HCT116 (cell line): ENCODE results near the gene RPH3AL. TPM values are rescaled to one million over a fixed set of nuclear protein-coding genes. Genes with fewer than 3 reads are reported as not detected.

ENCODE experiments used
- ATAC-seq: fragments of 200-7000 bp; cut with Tn5 transposase; 2 replicates; pipeline ENCODE4 v1.9.1; 2020; ENCODE audit warnings: mild to moderate bottlenecking, moderate library complexity
- BruUV-seq: library from RNA; stranded (reverse); fragments of 400-500 nt; replicated peaks from 2 replicates; lab custom pipeline; 2021; lab: Mats Ljungman, UMichigan
- CTCF ChIA-PET: fragments of 300-600 bp; sonication (Branson Sonifier 250); formaldehyde crosslinking; loops from one replicate; lab custom pipeline; 2021; ENCODE audit warnings: antibody characterized with exemption; lab: Charles Lee
- POLR2A ChIA-PET: fragments of 300-600, 350-600 bp; sonication (Branson Sonifier 250); formaldehyde crosslinking; loops from one replicate; lab custom pipeline; 2021; ENCODE audit warnings: antibody characterized with exemption; lab: Charles Lee
- RAD21 ChIA-PET, 2 experiments: fragments of 300-600 bp; sonication (Branson Sonifier 250); formaldehyde crosslinking; loops; one replicate each; lab custom pipeline; 2023; ENCODE audit warnings: low total read pairs in 2 of 2; ENCODE audit not compliant: uncharacterized antibody in 2 of 2, unreplicated experiment in 2 of 2, low non-redundant PET in 1 of 2; lab: Charles Lee
- DNase-seq: peaks from one replicate; pipeline ENCODE4 v3.0.0-alpha.2; 2010; ENCODE audit warnings: low read depth, low spot score
- H2AFZ ChIP-seq: fragments of 200-600 bp; shearing (Covaris generic), sonication (generic); 2 replicates; pipeline ENCODE4 v1.6.1; 2017; ENCODE audit warnings: low read depth, mixed run types, mixed read lengths, antibody characterized with exemption, low read length; ENCODE audit not compliant: poor library complexity, severe bottlenecking
- H3K27ac ChIP-seq: 2 replicates; pipeline ENCODE4 v1.5.1; 2012; ENCODE audit warnings: low read depth, low read length
- H3K27me3 ChIP-seq: fragments of 200-600 bp; sonication (generic); 2 replicates; pipeline ENCODE4 v1.6.1; 2016; ENCODE audit warnings: mixed run types, low read length, mixed read lengths; ENCODE audit not compliant: insufficient read depth
- H3K36me3 ChIP-seq, 2 experiments: fragments of 200-500 bp in 1 of 2; fragments of 200-600 bp in 1 of 2; sonication (Bioruptor generic) in 1 of 2; sonication (generic) in 1 of 2; 2 replicates each; pipeline versions ENCODE4 v1.5.1 to v1.6.1; 2014 to 2016; ENCODE audit warnings: low read length in 2 of 2, inconsistent platforms in 1 of 2, mixed read lengths in 1 of 2, mixed run types in 1 of 2; ENCODE audit not compliant: insufficient read depth in 2 of 2, control insufficient read depth in 1 of 2
- H3K4me1 ChIP-seq, 2 experiments: fragments of 200-600 bp in 1 of 2; sonication (generic) in 1 of 2; 2 replicates each; pipeline versions ENCODE4 v1.5.1 to v1.6.1; 2012 to 2017; ENCODE audit warnings: low read length in 2 of 2, inconsistent platforms in 1 of 2, mild to moderate bottlenecking in 1 of 2, mixed read lengths in 1 of 2, mixed run types in 1 of 2, moderate library complexity in 1 of 2; ENCODE audit not compliant: insufficient read depth in 2 of 2, control insufficient read depth in 1 of 2
- H3K4me2 ChIP-seq: fragments of 200-600 bp; sonication (generic); 2 replicates; pipeline ENCODE4 v1.6.1; 2017; ENCODE audit warnings: mixed run types, low read length, mixed read lengths
- H3K4me3 ChIP-seq, 2 experiments: fragments of 200-600 bp in 1 of 2; sonication (generic) in 1 of 2; replicated peaks in 1 of 2; 2 replicates each; pipeline ENCODE4 v1.5.1; 2011 to 2016; ENCODE audit warnings: low read length in 2 of 2, control low read depth in 1 of 2, low read depth in 1 of 2, mild to moderate bottlenecking in 1 of 2, mixed read lengths in 1 of 2, mixed run types in 1 of 2
- H3K79me2 ChIP-seq: fragments of 200-600 bp; sonication (generic); 2 replicates; pipeline ENCODE4 v1.6.1; 2017; ENCODE audit warnings: mild to moderate bottlenecking, mixed run types, low read length, moderate library complexity, mixed read lengths; ENCODE audit not compliant: insufficient read depth
- H3K9ac ChIP-seq: fragments of 200-600 bp; sonication (generic); 2 replicates; pipeline ENCODE4 v1.6.1; 2016; ENCODE audit warnings: low read length, mixed read lengths
- H3K9me2 ChIP-seq: fragments of 200-600 bp; sonication (generic), shearing (Covaris generic); 2 replicates; pipeline ENCODE4 v1.6.1; 2017; ENCODE audit warnings: mixed run types, mild to moderate bottlenecking, moderate library complexity; ENCODE audit not compliant: insufficient read depth
- H3K9me3 ChIP-seq, 2 experiments: fragments of 200-500 bp in 1 of 2; fragments of 200-600 bp in 1 of 2; sonication (Bioruptor generic) in 1 of 2; sonication (generic) in 1 of 2; 2 replicates each; pipeline ENCODE4 v1.6.1; 2014 to 2017; ENCODE audit warnings: low read length in 2 of 2, mixed read lengths in 2 of 2, inconsistent platforms in 1 of 2, low read depth in 1 of 2, mild to moderate bottlenecking in 1 of 2, mixed run types in 1 of 2, moderate library complexity in 1 of 2; ENCODE audit not compliant: control insufficient read depth in 1 of 2, insufficient read depth in 1 of 2
- H4K20me1 ChIP-seq: fragments of 200-600 bp; sonication (generic), shearing (Covaris generic); 2 replicates; pipeline ENCODE4 v1.6.1; 2017; ENCODE audit warnings: mixed run types, mild to moderate bottlenecking, moderate library complexity; ENCODE audit not compliant: insufficient read depth
- CBX3 ChIP-seq: IDR thresholded peaks from 2 replicates; pipeline ENCODE4 v1.6.1; 2012; ENCODE audit warnings: low read depth
- CTCF ChIP-seq, 3 experiments: fragments of 200-600 bp in 1 of 3; sonication (generic) in 1 of 3; IDR thresholded peaks in 2 of 3; conservative IDR thresholded peaks in 1 of 3; 2 replicates each; pipeline ENCODE4 v1.5.1; 2012 to 2017; ENCODE audit warnings: low read depth in 2 of 3, low read length in 2 of 3, antibody characterized with exemption in 1 of 3, borderline replicate concordance in 1 of 3, control low read depth in 1 of 3, mild to moderate bottlenecking in 1 of 3, mixed read lengths in 1 of 3, mixed run types in 1 of 3, moderate library complexity in 1 of 3; ENCODE audit not compliant: insufficient read depth in 1 of 3
- ELF1 ChIP-seq: IDR thresholded peaks from 2 replicates; pipeline ENCODE4 v1.6.1; 2012; ENCODE audit warnings: low read depth, borderline replicate concordance
- EZH2phosphoT487 ChIP-seq: fragments of 200-600 bp; IDR thresholded peaks from 2 replicates; pipeline ENCODE4 v1.6.1; 2018; ENCODE audit warnings: antibody characterized with exemption, borderline replicate concordance
- MAX ChIP-seq: IDR thresholded peaks from 2 replicates; pipeline ENCODE4 v1.6.1; 2012
- POLR2A ChIP-seq: IDR thresholded peaks from 2 replicates; pipeline ENCODE4 v1.7.0; 2011; ENCODE audit warnings: borderline replicate concordance; ENCODE audit not compliant: insufficient read depth, insufficient read length; ENCODE audit errors: extremely low read depth
- RAD21 ChIP-seq: IDR thresholded peaks from 2 replicates; pipeline ENCODE4 v1.6.1; 2012; ENCODE audit warnings: low read depth, mild to moderate bottlenecking
- REST ChIP-seq: IDR thresholded peaks from 2 replicates; pipeline ENCODE4 v1.6.1; 2012; ENCODE audit warnings: low read depth
- SIN3A ChIP-seq: IDR thresholded peaks from 2 replicates; pipeline ENCODE4 v1.6.1; 2012; ENCODE audit warnings: low read depth
- SP1 ChIP-seq: IDR thresholded peaks from 2 replicates; pipeline ENCODE4 v1.6.1; 2012; ENCODE audit warnings: low read depth
- YY1 ChIP-seq: IDR thresholded peaks from 2 replicates; pipeline ENCODE4 v1.6.1; 2011; ENCODE audit warnings: low read length, low read depth, moderate library complexity, mild to moderate bottlenecking; ENCODE audit not compliant: insufficient replicate concordance; ENCODE audit errors: extremely low read depth
- ZBTB33 ChIP-seq: IDR thresholded peaks from 2 replicates; pipeline ENCODE4 v1.6.1; 2011; ENCODE audit warnings: mild to moderate bottlenecking, low read length, moderate library complexity; ENCODE audit not compliant: insufficient replicate concordance; ENCODE audit errors: extremely low read depth
- intact Hi-C: fragments of 100-400 bp; cut with micrococcal nuclease; formaldehyde crosslinking; loops from 2 replicates; pipeline ENCODE4 v1.10.0; 2022
- total RNA-seq: library from RNA; stranded (reverse); gene quantifications from one replicate; pipeline ENCODE4 v1.2.1, GENCODE V29; 2021; ENCODE audit not compliant: unreplicated experiment

The RPH3AL gene
- total RNA-seq, 1 experiment from 2014 or later = 17.0 TPM

- RAD21 ChIA-PET = no interaction called here
Observed at GRCh38 chr17:305090-305976, 47.3 kb downstream of the RPH3AL start.

More at GRCh38 chr17:305090-305976, 47.3 kb downstream of the RPH3AL start:
- Histone ChIP-seq H4K20me1 (no peaks in the 10 kb centered on the region), H3K79me2 (no peaks in the 10 kb centered on the region), H3K27ac (no peak overlapping the region), H3K9ac (no peak overlapping the region), H3K9me2 (no peaks in the 10 kb centered on the region), H3K9me3 (no peaks in the 10 kb centered on the region), H2AFZ (no peak overlapping the region), H3K4me1 (no peaks in the 10 kb centered on the region), H3K27me3 (no peaks in the 10 kb centered on the region), H3K36me3 (no peaks in the 10 kb centered on the region), H3K4me2 (no peak overlapping the region), H3K4me3 (no peak overlapping the region)
- intact Hi-C loops = no loop called here
- BruUV-seq = no TSS peak
- ChIA-PET CTCF (no interaction called here), POLR2A (no interaction called here)
- TF ChIP-seq SP1 (no peak), REST (no peak), YY1 (no peak), RAD21 (no peak), POLR2A (no peak), CTCF (IDR thresholded peaks at IDR 0.05 in 2 of 3, conservative IDR thresholded peaks at IDR 0.05 in 1 of 3; ENCODE audit: borderline replicate concordance in 1 of 3, insufficient read depth in 1 of 3, low read depth in 2 of 3, low read length in 2 of 3) (no peak), EZH2phosphoT487 (no peak), MAX (no peak), ELF1 (no peak), ZBTB33 (no peak), SIN3A (no peak), CBX3 (no peak)
- no peak for DNase-seq
- ATAC-seq = no peak
